Nephron progenitor cell (in vitro differentiated cells): ENCODE results near the gene PFN1.
"Not testable (repeated sequence)": the region's sequence is repeated elsewhere in the genome, so short reads cannot be mapped to it uniquely, and the experiment has no call there.

Experiments
- DNase-seq: peaks from one replicate; pipeline ENCODE4 v3.0.0; 2021
- H3K27ac Mint-ChIP-seq: 2 replicates; pipeline ENCODE4 v1.8.0; 2021; ENCODE audit warnings: mild to moderate bottlenecking, moderate library complexity, mixed read lengths
- H3K27me3 Mint-ChIP-seq: 2 replicates; pipeline ENCODE4 v1.8.0; 2021; ENCODE audit warnings: mild to moderate bottlenecking, low read depth, mixed read lengths; ENCODE audit not compliant: poor library complexity
- H3K36me3 Mint-ChIP-seq: 2 replicates; pipeline ENCODE4 v1.8.0; 2021; ENCODE audit warnings: low read depth, mixed read lengths
- H3K4me1 Mint-ChIP-seq: 2 replicates; pipeline ENCODE4 v1.8.0; 2021; ENCODE audit warnings: mixed read lengths
- H3K4me3 Mint-ChIP-seq: 2 replicates; pipeline ENCODE4 v1.8.0; 2021; ENCODE audit warnings: mild to moderate bottlenecking, moderate library complexity, mixed read lengths
- H3K9me3 Mint-ChIP-seq: 2 replicates; pipeline ENCODE4 v1.8.0; 2021; ENCODE audit warnings: mild to moderate bottlenecking, moderate library complexity, mixed read lengths
- TF ChIP-seq, protein P1 (sequence below): fragments of 200-600 bp; sonication (generic); IDR thresholded peaks from 2 replicates; pipeline ENCODE4 v1.5.0; 2021; ENCODE audit warnings: antibody characterized with exemption

PFN1 gene

DNA sequence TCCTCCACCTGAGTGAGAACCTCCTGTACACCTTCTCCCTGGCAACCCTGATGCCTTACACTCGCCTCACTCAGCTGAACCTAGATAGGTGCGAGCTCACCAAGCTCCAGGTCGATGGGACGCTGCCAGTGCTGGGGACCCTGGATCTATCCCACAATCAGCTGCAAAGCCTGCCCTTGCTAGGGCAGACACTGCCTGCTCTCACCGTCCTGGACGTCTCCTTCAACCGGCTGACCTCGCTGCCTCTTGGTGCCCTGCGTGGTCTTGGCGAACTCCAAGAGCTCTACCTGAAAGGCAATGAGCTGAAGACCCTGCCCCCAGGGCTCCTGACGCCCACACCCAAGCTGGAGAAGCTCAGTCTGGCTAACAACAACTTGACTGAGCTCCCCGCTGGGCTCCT is 15.6 kb downstream of the PFN1 start:
- Mint-ChIP-seq H3K4me1 (peaks cover 16% of the 10 kb centered on the region), H3K27ac (no peak overlapping the region), H3K4me3 (no peak overlapping the region), H3K9me3 (no peaks in the 10 kb centered on the region), H3K36me3 (peaks cover 26% of the 10 kb centered on the region), H3K27me3 (peaks cover 8% of the 10 kb centered on the region)
- no peak for DNase-seq
- TF ChIP-seq, protein P1, sequence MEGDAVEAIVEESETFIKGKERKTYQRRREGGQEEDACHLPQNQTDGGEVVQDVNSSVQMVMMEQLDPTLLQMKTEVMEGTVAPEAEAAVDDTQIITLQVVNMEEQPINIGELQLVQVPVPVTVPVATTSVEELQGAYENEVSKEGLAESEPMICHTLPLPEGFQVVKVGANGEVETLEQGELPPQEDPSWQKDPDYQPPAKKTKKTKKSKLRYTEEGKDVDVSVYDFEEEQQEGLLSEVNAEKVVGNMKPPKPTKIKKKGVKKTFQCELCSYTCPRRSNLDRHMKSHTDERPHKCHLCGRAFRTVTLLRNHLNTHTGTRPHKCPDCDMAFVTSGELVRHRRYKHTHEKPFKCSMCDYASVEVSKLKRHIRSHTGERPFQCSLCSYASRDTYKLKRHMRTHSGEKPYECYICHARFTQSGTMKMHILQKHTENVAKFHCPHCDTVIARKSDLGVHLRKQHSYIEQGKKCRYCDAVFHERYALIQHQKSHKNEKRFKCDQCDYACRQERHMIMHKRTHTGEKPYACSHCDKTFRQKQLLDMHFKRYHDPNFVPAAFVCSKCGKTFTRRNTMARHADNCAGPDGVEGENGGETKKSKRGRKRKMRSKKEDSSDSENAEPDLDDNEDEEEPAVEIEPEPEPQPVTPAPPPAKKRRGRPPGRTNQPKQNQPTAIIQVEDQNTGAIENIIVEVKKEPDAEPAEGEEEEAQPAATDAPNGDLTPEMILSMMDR = no peak

DNA sequence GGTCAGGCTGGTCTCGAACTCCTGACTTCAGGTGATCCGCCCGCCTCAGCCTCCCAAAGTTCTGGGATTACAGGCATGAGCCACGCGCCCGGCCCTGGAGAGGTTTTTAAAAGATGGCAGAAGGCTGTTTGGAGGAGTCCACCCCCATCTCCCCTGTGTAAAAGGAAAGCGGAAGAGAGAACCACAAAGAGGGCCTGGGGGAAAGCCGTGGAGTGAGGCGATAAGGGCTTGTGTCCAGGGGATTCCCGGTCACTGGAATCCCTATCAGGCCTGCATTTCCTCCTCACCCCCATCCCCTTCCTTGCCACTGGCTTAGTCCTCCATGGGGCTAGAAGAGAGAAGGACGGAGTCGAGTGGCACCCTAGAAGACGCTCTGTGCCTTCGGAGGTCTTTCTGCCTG is 16.4 kb downstream of the PFN1 start, which contains the start of gene GP1BA:
GP1BA (plus strand) TSS at position 315 of the 400 bp plus-strand sequence. CDS start 328 bp downstream, outside the sequence.
- Mint-ChIP-seq H3K27me3 (peaks cover 8% of the 10 kb centered on the region), H3K27ac (peak within 1 kb of the TSS; percentile 68), H3K4me1 (peaks cover 21% of the 10 kb centered on the region), H3K9me3 (no peaks in the 10 kb centered on the region), H3K36me3 (peaks cover 26% of the 10 kb centered on the region), H3K4me3 (no peak within 1 kb of the TSS)
- no peak for DNase-seq
- TF ChIP-seq, protein P1 = no peak

DNA sequence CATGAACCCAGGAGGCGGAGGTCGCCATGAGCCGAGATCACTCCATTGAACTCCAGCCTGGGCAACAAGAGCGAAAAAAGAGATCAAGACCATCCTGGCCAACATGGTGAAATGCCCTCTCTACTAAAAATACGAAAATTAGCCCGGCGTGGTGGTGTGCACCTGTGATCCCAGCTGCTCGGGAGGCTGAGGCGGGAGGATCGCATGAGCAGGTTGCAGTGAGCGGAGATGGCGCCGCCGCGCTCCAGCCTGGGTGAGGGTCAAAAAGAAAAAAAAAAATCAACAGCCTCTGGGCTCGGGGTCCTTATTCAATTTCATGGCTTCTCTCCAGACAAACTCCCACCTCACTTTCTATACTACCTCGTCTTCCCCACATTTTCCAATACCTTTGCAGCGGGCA is 19.4 kb downstream of the PFN1 start:
- H3K27me3 Mint-ChIP-seq = peaks cover 8% of the 10 kb centered on the region
- no peak overlapping the region for H3K4me3 Mint-ChIP-seq
- no peak for DNase-seq
- H3K27ac Mint-ChIP-seq = no peak overlapping the region
- peaks cover 16% of the 10 kb centered on the region for H3K36me3 Mint-ChIP-seq
- TF ChIP-seq, protein P1 = no peak
- H3K9me3 Mint-ChIP-seq = no peaks in the 10 kb centered on the region
- peaks cover 18% of the 10 kb centered on the region for H3K4me1 Mint-ChIP-seq

DNA sequence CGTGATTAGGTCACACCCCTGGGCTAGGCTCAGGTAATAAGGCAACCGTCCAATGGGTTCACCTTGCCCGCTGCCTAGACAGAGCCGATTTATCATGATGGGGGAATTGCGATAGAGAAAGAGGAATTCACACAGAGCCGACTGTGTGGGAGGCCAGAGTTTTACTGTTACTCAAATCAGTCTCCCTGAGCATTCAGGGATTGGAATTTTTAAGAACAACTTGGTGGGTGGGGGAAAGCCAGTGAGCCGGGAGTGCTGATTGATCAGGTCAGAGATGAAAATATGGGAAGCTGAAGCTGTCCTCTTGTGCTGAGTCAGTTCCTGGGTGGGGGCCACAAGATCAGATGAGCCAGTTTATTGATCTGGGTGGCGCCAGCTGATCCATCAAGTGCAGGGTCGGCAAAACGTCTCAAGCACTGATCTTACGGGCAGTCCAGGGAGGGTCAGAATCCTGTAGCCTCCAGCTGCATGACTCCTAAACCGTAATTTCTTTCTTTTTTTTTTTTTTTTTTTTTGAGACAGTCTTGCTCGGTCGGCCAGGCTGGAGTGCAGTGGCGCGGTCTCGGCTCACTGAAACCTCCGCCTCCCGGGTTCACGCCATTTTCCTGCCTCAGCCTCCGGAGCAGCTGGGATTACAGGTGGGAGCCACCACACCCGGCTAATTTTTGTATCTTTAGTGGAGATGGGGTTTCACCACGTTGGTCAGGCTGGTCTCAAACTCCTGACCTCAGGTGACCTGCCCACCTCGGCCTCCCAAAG is 21.6 kb downstream of the PFN1 start:
- H3K9me3 Mint-ChIP-seq, H3K4me3 Mint-ChIP-seq, DNase-seq, H3K27me3 Mint-ChIP-seq: not testable (repeated sequence)
- Mint-ChIP-seq H3K4me1 (peaks cover 12% of the 10 kb centered on the region), H3K27ac (peak overlapping the region; percentile 18), H3K36me3 (peaks cover 16% of the 10 kb centered on the region)

DNA sequence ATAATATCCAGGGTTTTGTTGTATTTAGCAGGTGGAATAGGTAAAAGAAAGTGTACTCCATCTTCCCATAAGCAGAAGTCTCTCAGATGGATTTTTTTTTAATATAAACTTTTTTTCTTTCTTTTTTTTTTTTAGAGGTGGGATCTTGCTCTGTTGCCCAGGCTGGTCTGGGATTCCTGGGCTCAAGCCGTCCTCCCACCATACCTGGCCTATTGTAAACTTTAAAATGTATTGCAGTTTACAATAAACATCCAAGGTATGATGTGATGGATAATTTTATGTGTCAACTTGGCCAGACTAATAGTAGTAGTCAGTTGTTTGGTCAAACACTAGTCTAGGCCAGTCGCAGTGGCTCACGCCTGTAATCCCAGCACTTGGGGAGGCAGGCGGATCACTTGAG is 27.0 kb downstream of the PFN1 start:
- no peak overlapping the region for H3K4me3 Mint-ChIP-seq
- no peak for DNase-seq
- H3K27me3 Mint-ChIP-seq = peaks cover 4% of the 10 kb centered on the region
- H3K36me3 Mint-ChIP-seq = no peaks in the 10 kb centered on the region
- H3K9me3 Mint-ChIP-seq = no peaks in the 10 kb centered on the region
- H3K27ac Mint-ChIP-seq = no peak overlapping the region
- peaks cover 7% of the 10 kb centered on the region for H3K4me1 Mint-ChIP-seq
- TF ChIP-seq, protein P1 = no peak

DNA sequence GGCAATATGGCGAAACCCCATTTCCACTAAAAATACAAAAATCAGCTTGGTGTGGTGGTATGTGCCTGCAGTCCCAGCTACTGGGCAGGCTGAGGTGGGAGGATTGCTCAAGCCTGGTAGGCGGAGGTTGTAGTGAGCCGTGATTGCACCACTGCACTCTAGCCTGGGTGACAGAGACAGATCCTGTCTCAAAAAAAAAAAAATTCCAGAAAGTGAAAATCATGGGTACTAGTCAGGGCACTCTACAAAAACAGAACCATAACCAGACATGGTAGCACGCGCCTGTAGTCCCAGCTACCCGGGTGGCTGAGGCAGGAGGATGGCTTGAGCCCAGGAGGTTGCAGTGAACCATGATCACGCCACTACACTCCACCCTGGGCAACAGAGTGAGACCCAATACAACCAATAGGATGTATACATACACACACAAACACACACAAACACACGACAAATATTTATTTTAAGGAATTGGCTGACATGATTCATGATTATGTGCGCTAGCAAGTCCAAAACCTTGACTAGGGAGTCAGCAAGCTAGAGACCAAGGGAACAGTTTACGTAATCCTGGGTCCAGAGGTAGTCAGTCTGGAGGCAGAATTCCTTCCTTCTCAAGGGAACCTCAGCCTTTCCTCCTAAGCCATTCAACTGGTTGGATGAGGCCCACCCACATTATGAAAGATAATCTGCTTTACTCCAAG is 27.8 kb downstream of the PFN1 start:
- DNase-seq = no peak
- Mint-ChIP-seq H3K4me3 (no peak overlapping the region), H3K27ac (no peak overlapping the region), H3K27me3 (peaks cover 4% of the 10 kb centered on the region), H3K36me3 (no peaks in the 10 kb centered on the region), H3K9me3 (no peaks in the 10 kb centered on the region), H3K4me1 (peaks cover 5% of the 10 kb centered on the region)
- TF ChIP-seq, protein P1 = no peak
